H9 (cell line): ENCODE data around the gene DYRK2. TPM values are rescaled to one million over a fixed set of nuclear protein-coding genes. Genes with fewer than 3 reads are reported as not detected.

Experiments used
- DNase-seq: peaks from one replicate; pipeline ENCODE4 v3.0.0-alpha.2; 2017
- H2AFZ ChIP-seq: one replicate; pipeline ENCODE4 v1.6.1; 2013; ENCODE audit warnings: mild to moderate bottlenecking, low read length, control low read depth, moderate library complexity
- H2AK5ac ChIP-seq: 2 replicates; pipeline ENCODE4 v1.6.1; 2013; ENCODE audit warnings: low read length, control low read depth, mixed read lengths; ENCODE audit not compliant: insufficient read length
- H2BK120ac ChIP-seq: one replicate; pipeline ENCODE4 v1.6.1; 2013; ENCODE audit warnings: low read depth, mild to moderate bottlenecking, low read length, control low read depth, inconsistent platforms; ENCODE audit not compliant: poor library complexity, severe bottlenecking
- H2BK12ac ChIP-seq: 2 replicates; pipeline ENCODE4 v1.6.1; 2013; ENCODE audit warnings: low read length, control low read depth, mixed read lengths, low read depth; ENCODE audit not compliant: insufficient read length
- H2BK15ac ChIP-seq: 2 replicates; pipeline ENCODE4 v1.6.1; 2013; ENCODE audit warnings: low read depth, low read length, control low read depth
- H2BK20ac ChIP-seq: one replicate; pipeline ENCODE4 v1.6.1; 2013; ENCODE audit warnings: low read depth, mild to moderate bottlenecking, low read length, control low read depth, inconsistent platforms; ENCODE audit not compliant: poor library complexity, severe bottlenecking
- H2BK5ac ChIP-seq: 2 replicates; pipeline ENCODE4 v1.6.1; 2013; ENCODE audit warnings: low read length, control low read depth, mixed read lengths; ENCODE audit not compliant: insufficient read length
- H3K14ac ChIP-seq: 2 replicates; pipeline ENCODE4 v1.6.1; 2013; ENCODE audit warnings: low read length, control low read depth; ENCODE audit not compliant: insufficient read depth
- H3K18ac ChIP-seq: 2 replicates; pipeline ENCODE4 v1.6.1; 2013; ENCODE audit warnings: low read depth, mild to moderate bottlenecking, mixed read lengths, low read length, control low read depth; ENCODE audit not compliant: insufficient read length
- H3K23ac ChIP-seq: 2 replicates; pipeline ENCODE4 v1.6.1; 2013; ENCODE audit warnings: low read length, control low read depth, mixed read lengths, low read depth; ENCODE audit not compliant: insufficient read length
- H3K23me2 ChIP-seq: 2 replicates; pipeline ENCODE4 v1.6.1; 2013; ENCODE audit warnings: low read depth, mild to moderate bottlenecking, mixed read lengths, low read length, control low read depth; ENCODE audit not compliant: insufficient read length, poor library complexity, severe bottlenecking
- H3K27ac ChIP-seq: 2 replicates; pipeline ENCODE4 v1.5.1; 2013; ENCODE audit warnings: low read length, control low read depth, mixed read lengths, low read depth; ENCODE audit not compliant: insufficient read length
- H3K27me3 ChIP-seq: 2 replicates; pipeline ENCODE4 v1.6.1; 2013; ENCODE audit warnings: low read length, control low read depth, inconsistent platforms; ENCODE audit not compliant: insufficient read depth
- H3K4ac ChIP-seq: 2 replicates; pipeline ENCODE4 v1.6.1; 2013; ENCODE audit warnings: low read depth, mild to moderate bottlenecking, control low read depth, inconsistent platforms, low read length, moderate library complexity
- H3K4me1 ChIP-seq: 2 replicates; pipeline ENCODE4 v1.6.1; 2013; ENCODE audit warnings: low read length, control low read depth, inconsistent platforms; ENCODE audit not compliant: insufficient read depth
- H3K4me2 ChIP-seq: 2 replicates; pipeline ENCODE4 v1.6.1; 2013; ENCODE audit warnings: low read length, control low read depth, mixed read lengths; ENCODE audit not compliant: insufficient read length, insufficient read depth
- H3K56ac ChIP-seq: 2 replicates; pipeline ENCODE4 v1.6.1; 2013; ENCODE audit warnings: low read depth, mild to moderate bottlenecking, mixed read lengths, low read length, control low read depth; ENCODE audit not compliant: insufficient read length
- H3K79me1 ChIP-seq: 2 replicates; pipeline ENCODE4 v1.6.1; 2013; ENCODE audit warnings: low read depth, mild to moderate bottlenecking, moderate library complexity, low read length, control low read depth, inconsistent platforms; ENCODE audit not compliant: insufficient read depth, poor library complexity, severe bottlenecking
- H3K79me2 ChIP-seq: 2 replicates; pipeline ENCODE4 v1.6.1; 2013; ENCODE audit warnings: low read length, control low read depth, inconsistent platforms; ENCODE audit not compliant: insufficient read depth
- H3K9ac ChIP-seq: 2 replicates; pipeline ENCODE4 v1.6.1; 2013; ENCODE audit warnings: low read length, control low read depth, mixed read lengths; ENCODE audit not compliant: insufficient read length; ENCODE audit errors: extremely low read depth
- H3K9me3 ChIP-seq: one replicate; pipeline ENCODE4 v1.6.1; 2013; ENCODE audit warnings: low read depth, low read length, inconsistent platforms; ENCODE audit not compliant: control insufficient read depth
- H3T11ph ChIP-seq: one replicate; pipeline ENCODE4 v1.6.1; 2013; ENCODE audit warnings: mild to moderate bottlenecking, low read length, control low read depth, inconsistent platforms
- H4K20me1 ChIP-seq: one replicate; pipeline ENCODE4 v1.6.1; 2013; ENCODE audit not compliant: control insufficient read depth, insufficient read length, insufficient read depth
- H4K5ac ChIP-seq: 2 replicates; pipeline ENCODE4 v1.6.1; 2013; ENCODE audit warnings: low read depth, mild to moderate bottlenecking, mixed read lengths, low read length, control low read depth; ENCODE audit not compliant: insufficient read length
- H4K8ac ChIP-seq: replicated peaks from 2 replicates; pipeline ENCODE4 v1.6.1; 2013; ENCODE audit warnings: low read length, control low read depth, mixed read lengths, low read depth; ENCODE audit not compliant: insufficient read length
- H4K91ac ChIP-seq: 2 replicates; pipeline ENCODE4 v1.6.1; 2013; ENCODE audit warnings: low read depth, mild to moderate bottlenecking, moderate library complexity, mixed read lengths, low read length, control low read depth; ENCODE audit not compliant: insufficient read length
- H3K27ac Mint-ChIP-seq, 3 experiments: 2 replicates in 2 of 3; 3 replicates in 1 of 3; pipeline ENCODE4 v1.8.0; 2020 to 2021; ENCODE audit warnings: mixed read lengths in 3 of 3, mild to moderate bottlenecking in 1 of 3, moderate library complexity in 1 of 3
- H3K27me3 Mint-ChIP-seq: 2 replicates; pipeline ENCODE4 v1.8.0; 2021; ENCODE audit warnings: low read depth, mild to moderate bottlenecking, moderate library complexity, mixed read lengths
- H3K36me3 Mint-ChIP-seq, 3 experiments: 2 replicates in 2 of 3; 3 replicates in 1 of 3; pipeline ENCODE4 v1.8.0; 2020 to 2021; ENCODE audit warnings: low read depth in 3 of 3, mixed read lengths in 3 of 3; ENCODE audit not compliant: insufficient read depth in 1 of 3
- H3K4me1 Mint-ChIP-seq, 2 experiments: 2 replicates each; pipeline ENCODE4 v1.8.0; 2020; ENCODE audit warnings: mixed read lengths in 2 of 2
- H3K4me3 Mint-ChIP-seq, 2 experiments: 2 replicates in 1 of 2; 3 replicates in 1 of 2; pipeline ENCODE4 v1.8.0; 2020 to 2021; ENCODE audit warnings: mild to moderate bottlenecking in 2 of 2, mixed read lengths in 2 of 2, moderate library complexity in 1 of 2
- H3K9me3 Mint-ChIP-seq, 2 experiments: 2 replicates in 1 of 2; 3 replicates in 1 of 2; pipeline ENCODE4 v1.8.0; 2020; ENCODE audit warnings: mild to moderate bottlenecking in 2 of 2, mixed read lengths in 2 of 2, moderate library complexity in 1 of 2
- CTCF ChIP-seq: fragments of 200-600 bp; sonication (generic); conservative IDR thresholded peaks from 3 replicates; pipeline ENCODE4 v1.8.0; 2021; ENCODE audit warnings: antibody characterized with exemption, mild to moderate bottlenecking
- WGBS: extraction: QIAGEN DNeasy Blood & Tissue Kit; methylation state at CpG from one replicate; pipeline ENCODE4 v1.1.7; 2013; ENCODE audit warnings: missing lambda C conversion rate, low lambda C conversion rate, mixed read lengths; ENCODE audit not compliant: insufficient read length; ENCODE audit errors: extremely low coverage; 5-methylcytosine and 5-hydroxymethylcytosine counted together
- total RNA-seq: library from RNA; stranded (reverse); gene quantifications from 2 replicates; pipeline ENCODE4 v1.2.1, GENCODE V29; 2021

The DYRK2 gene
- total RNA-seq, 1 experiment from 2014 or later, result 40.6 TPM

GRCh38 chr12:67633024-67633610 lies 15.4 kb upstream of the DYRK2 start:
- Histone ChIP-seq H4K91ac (no peak overlapping the region), H4K8ac (no peak overlapping the region), H3K56ac (no peak overlapping the region), H3K14ac (no peak overlapping the region), H3K79me1 (no peaks in the 10 kb centered on the region), H3K4me1 (peaks cover 4% of the 10 kb centered on the region; the same call in 1 of the 2 replicates), H2BK20ac (no peak overlapping the region), H4K20me1 (no peaks in the 10 kb centered on the region), H3K79me2 (no peaks in the 10 kb centered on the region), H3K9ac (no peak overlapping the region), H2BK120ac (no peak overlapping the region), H2BK12ac (no peak overlapping the region), H2BK15ac (no peak overlapping the region), H3K9me3 (no peaks in the 10 kb centered on the region), H2AFZ (no peak overlapping the region), H4K5ac (no peak overlapping the region), H3T11ph (no peak overlapping the region), H3K4me2 (no peak overlapping the region), H3K23ac (no peak overlapping the region), H3K27ac (no peak overlapping the region), H3K18ac (no peak overlapping the region), H3K4ac (no peak overlapping the region), H3K23me2 (no peaks in the 10 kb centered on the region), H2AK5ac (no peak overlapping the region), H3K27me3 (no peaks in the 10 kb centered on the region), H2BK5ac (no peak overlapping the region)
- Mint-ChIP-seq H3K9me3 (no peaks in the 10 kb centered on the region; a peak in 1 of 5 replicates), H3K4me3 (no peak overlapping the region), H3K36me3 (peaks cover 0 to 2% (median 0%) of the 10 kb centered on the region in 3 experiments; a peak in 1 of 7 replicates), H3K27me3 (no peaks in the 10 kb centered on the region; the same call in 1 of the 2 replicates), H3K4me1 (peaks cover 31 to 34% of the 10 kb centered on the region in 2 experiments), H3K27ac (no peak overlapping the region)
- WGBS, result no CpG with 5 or more reads among the region's 2 CpGs
- no peak for TF ChIP-seq CTCF
- no peak for DNase-seq
